ENCODE measurements around the gene DES. TPM values are rescaled to one million over a fixed set of nuclear protein-coding genes. Genes with fewer than 3 reads are reported as not detected.
A peak's percentile ranks its signal among the peaks of the same experiment; 100 is the strongest.

DES gene
- total and polyA plus RNA-seq, 2 of the 13 experiments (the other 11 are each of a cell fraction or from before 2014, with no cell fraction given) = not detected

DNA sequence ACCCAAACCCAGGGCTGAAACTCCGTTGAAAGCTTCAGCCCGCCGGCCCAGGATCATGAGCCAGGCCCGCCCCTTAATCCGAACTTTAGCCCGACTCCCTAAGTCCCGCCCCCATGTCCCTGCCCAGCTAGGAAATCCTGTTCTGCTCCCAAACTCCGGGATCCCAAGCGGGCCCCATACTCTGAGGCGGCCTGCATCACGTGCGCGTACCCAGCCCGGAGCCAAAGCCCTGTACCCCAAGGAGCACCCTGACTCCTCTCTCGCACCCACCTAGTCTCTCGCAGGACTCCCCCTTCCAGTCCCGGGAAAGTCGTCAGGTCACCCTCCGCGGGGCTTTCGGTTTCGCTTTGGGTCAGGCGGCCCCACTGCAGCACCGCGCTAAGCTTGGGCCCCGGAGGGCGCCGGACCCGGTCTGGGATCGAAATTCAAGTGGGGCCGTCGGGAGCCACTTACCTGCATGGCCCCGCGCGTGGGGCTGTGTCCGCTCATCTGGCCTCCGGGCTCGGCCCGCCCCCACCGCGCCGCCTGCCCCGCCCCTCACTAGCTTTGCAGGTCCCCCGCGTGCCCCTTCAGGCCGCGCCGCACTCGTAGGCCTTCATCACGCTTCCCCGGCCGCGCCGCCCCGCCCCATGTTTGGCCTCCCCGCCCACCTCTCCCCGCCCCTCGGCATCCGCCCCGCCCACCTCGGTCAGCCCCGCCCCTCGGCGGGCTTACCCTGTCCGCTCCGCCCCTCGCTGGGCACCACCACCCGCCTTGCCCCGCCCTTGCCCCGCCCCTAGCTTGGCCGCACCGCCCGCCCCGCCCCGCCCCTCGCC lies 30.7 kb upstream of the DES start, which contains the start of gene DNPEP (continued):
- TF ChIP-seq, protein P1, sequence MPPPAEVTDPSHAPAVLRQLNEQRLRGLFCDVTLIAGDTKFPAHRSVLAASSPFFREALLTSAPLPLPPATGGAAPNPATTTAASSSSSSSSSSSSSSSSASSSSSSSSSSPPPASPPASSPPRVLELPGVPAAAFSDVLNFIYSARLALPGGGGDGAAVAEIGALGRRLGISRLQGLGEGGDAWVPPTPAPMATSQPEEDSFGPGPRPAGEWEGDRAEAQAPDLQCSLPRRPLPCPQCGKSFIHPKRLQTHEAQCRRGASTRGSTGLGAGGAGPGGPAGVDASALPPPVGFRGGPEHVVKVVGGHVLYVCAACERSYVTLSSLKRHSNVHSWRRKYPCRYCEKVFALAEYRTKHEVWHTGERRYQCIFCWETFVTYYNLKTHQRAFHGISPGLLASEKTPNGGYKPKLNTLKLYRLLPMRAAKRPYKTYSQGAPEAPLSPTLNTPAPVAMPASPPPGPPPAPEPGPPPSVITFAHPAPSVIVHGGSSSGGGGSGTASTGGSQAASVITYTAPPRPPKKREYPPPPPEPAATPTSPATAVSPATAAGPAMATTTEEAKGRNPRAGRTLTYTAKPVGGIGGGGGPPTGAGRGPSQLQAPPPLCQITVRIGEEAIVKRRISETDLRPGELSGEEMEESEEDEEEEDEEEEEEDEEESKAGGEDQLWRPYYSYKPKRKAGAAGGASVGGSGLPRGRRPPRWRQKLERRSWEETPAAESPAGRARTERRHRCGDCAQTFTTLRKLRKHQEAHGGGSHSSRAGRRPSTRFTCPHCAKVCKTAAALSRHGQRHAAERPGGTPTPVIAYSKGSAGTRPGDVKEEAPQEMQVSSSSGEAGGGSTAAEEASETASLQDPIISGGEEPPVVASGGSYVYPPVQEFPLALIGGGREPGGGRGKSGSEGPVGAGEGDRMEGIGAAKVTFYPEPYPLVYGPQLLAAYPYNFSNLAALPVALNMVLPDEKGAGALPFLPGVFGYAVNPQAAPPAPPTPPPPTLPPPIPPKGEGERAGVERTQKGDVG (CRISPR knock-in tag; IDR thresholded peaks at IDR 0.05; ENCODE audit: borderline replicate concordance) = 0 out of 2 replicates have a peak, but pooled peaks have one; percentile 24
- TF ChIP-seq ZFP36L1 (CRISPR knock-in tag; IDR thresholded peaks at IDR 0.05) (no peak), MED1 (CRISPR knock-in tag; IDR thresholded peaks at IDR 0.05) (peak; percentile 27; the same call in 1 of the 2 replicates), ZIK1 (CRISPR knock-in tag; IDR thresholded peaks at IDR 0.05; ENCODE audit: borderline replicate concordance, low read depth) (peak; percentile 75; the same call in 1 of the 2 replicates), NR2F6 (IDR thresholded peaks at IDR 0.05) (no peak), NR2F6 (CRISPR knock-in tag; IDR thresholded peaks at IDR 0.05) (0 out of 2 replicates have a peak, but pooled peaks have one; percentile 25), KLF16 (CRISPR knock-in tag; IDR thresholded peaks at IDR 0.05) (peak in 1 of 2 experiments; percentile 93; a peak in 2 of 4 replicates), ZNF33B (CRISPR knock-in tag; IDR thresholded peaks at IDR 0.05) (peak; percentile 87), FOXO1 (CRISPR knock-in tag; IDR thresholded peaks at IDR 0.05) (peak; percentile 23; the same call in 1 of the 2 replicates), KMT2A (CRISPR knock-in tag; IDR thresholded peaks at IDR 0.05) (peak; percentile 77; the same call in 1 of the 2 replicates), ZNF234 (CRISPR knock-in tag; conservative IDR thresholded peaks at IDR 0.05) (peak; percentile 94), MXD4 (CRISPR knock-in tag; IDR thresholded peaks at IDR 0.05) (peak; percentile 72; the same call in 1 of the 2 replicates)
- TF ChIP-seq, protein P2, sequence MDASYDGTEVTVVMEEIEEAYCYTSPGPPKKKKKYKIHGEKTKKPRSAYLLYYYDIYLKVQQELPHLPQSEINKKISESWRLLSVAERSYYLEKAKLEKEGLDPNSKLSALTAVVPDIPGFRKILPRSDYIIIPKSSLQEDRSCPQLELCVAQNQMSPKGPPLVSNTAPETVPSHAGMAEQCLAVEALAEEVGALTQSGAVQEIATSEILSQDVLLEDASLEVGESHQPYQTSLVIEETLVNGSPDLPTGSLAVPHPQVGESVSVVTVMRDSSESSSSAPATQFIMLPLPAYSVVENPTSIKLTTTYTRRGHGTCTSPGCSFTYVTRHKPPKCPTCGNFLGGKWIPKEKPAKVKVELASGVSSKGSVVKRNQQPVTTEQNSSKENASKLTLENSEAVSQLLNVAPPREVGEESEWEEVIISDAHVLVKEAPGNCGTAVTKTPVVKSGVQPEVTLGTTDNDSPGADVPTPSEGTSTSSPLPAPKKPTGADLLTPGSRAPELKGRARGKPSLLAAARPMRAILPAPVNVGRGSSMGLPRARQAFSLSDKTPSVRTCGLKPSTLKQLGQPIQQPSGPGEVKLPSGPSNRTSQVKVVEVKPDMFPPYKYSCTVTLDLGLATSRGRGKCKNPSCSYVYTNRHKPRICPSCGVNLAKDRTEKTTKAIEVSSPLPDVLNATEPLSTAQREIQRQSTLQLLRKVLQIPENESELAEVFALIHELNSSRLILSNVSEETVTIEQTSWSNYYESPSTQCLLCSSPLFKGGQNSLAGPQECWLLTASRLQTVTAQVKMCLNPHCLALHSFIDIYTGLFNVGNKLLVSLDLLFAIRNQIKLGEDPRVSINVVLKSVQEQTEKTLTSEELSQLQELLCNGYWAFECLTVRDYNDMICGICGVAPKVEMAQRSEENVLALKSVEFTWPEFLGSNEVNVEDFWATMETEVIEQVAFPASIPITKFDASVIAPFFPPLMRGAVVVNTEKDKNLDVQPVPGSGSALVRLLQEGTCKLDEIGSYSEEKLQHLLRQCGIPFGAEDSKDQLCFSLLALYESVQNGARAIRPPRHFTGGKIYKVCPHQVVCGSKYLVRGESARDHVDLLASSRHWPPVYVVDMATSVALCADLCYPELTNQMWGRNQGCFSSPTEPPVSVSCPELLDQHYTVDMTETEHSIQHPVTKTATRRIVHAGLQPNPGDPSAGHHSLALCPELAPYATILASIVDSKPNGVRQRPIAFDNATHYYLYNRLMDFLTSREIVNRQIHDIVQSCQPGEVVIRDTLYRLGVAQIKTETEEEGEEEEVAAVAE (CRISPR knock-in tag; IDR thresholded peaks at IDR 0.05; ENCODE audit: borderline replicate concordance) = no peak; the same call in 1 of the 2 replicates
- TF ChIP-seq, protein P3, sequence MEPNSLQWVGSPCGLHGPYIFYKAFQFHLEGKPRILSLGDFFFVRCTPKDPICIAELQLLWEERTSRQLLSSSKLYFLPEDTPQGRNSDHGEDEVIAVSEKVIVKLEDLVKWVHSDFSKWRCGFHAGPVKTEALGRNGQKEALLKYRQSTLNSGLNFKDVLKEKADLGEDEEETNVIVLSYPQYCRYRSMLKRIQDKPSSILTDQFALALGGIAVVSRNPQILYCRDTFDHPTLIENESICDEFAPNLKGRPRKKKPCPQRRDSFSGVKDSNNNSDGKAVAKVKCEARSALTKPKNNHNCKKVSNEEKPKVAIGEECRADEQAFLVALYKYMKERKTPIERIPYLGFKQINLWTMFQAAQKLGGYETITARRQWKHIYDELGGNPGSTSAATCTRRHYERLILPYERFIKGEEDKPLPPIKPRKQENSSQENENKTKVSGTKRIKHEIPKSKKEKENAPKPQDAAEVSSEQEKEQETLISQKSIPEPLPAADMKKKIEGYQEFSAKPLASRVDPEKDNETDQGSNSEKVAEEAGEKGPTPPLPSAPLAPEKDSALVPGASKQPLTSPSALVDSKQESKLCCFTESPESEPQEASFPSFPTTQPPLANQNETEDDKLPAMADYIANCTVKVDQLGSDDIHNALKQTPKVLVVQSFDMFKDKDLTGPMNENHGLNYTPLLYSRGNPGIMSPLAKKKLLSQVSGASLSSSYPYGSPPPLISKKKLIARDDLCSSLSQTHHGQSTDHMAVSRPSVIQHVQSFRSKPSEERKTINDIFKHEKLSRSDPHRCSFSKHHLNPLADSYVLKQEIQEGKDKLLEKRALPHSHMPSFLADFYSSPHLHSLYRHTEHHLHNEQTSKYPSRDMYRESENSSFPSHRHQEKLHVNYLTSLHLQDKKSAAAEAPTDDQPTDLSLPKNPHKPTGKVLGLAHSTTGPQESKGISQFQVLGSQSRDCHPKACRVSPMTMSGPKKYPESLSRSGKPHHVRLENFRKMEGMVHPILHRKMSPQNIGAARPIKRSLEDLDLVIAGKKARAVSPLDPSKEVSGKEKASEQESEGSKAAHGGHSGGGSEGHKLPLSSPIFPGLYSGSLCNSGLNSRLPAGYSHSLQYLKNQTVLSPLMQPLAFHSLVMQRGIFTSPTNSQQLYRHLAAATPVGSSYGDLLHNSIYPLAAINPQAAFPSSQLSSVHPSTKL (CRISPR knock-in tag; IDR thresholded peaks at IDR 0.05) = peak; percentile 64; the same call in 1 of the 2 replicates
- TF ChIP-seq, protein P4, sequence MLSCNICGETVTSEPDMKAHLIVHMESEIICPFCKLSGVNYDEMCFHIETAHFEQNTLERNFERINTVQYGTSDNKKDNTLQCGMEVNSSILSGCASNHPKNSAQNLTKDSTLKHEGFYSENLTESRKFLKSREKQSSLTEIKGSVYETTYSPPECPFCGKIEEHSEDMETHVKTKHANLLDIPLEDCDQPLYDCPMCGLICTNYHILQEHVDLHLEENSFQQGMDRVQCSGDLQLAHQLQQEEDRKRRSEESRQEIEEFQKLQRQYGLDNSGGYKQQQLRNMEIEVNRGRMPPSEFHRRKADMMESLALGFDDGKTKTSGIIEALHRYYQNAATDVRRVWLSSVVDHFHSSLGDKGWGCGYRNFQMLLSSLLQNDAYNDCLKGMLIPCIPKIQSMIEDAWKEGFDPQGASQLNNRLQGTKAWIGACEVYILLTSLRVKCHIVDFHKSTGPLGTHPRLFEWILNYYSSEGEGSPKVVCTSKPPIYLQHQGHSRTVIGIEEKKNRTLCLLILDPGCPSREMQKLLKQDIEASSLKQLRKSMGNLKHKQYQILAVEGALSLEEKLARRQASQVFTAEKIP (CRISPR knock-in tag; IDR thresholded peaks at IDR 0.05; ENCODE audit: borderline replicate concordance) = no peak

Data from HepG2 (cell line).